ENCODE results near the gene TCF7L1. TPM values are rescaled to one million over a fixed set of nuclear protein-coding genes. Genes with fewer than 3 reads are reported as not detected.

Gene TCF7L1
- total RNA-seq, 1 experiment from 2014 or later = 1.1 TPM

- no peaks in the 10 kb centered on the region for H3K27me3 Mint-ChIP-seq (ENCODE audit: insufficient read depth, unreplicated experiment)
- no peak overlapping the region for H3K27ac Mint-ChIP-seq (ENCODE audit: low read depth, unreplicated experiment)
- DNase-seq (ENCODE audit: unreplicated experiment) = no peak
- ChIA-PET POLR2A (no interaction called here), CTCF (interaction anchor here (0.7 kb wide), 2 partner anchors 15 to 17 kb away, joined by 3 to 5 read pairs; no protein-coding TSS in a partner anchor)
- no peak for TF ChIP-seq CTCF (IDR thresholded peaks at IDR 0.05; ENCODE audit: unreplicated experiment)
- no peaks in the 10 kb centered on the region for H3K4me1 Mint-ChIP-seq (ENCODE audit: insufficient read depth, unreplicated experiment)
- no peak overlapping the region for H3K4me3 Mint-ChIP-seq (ENCODE audit: unreplicated experiment)
- no TSS peak for BruUV-seq (replicated peaks)
- H3K36me3 Mint-ChIP-seq (ENCODE audit: insufficient read depth, unreplicated experiment) = no peaks in the 10 kb centered on the region
- intact Hi-C loops (cut with micrococcal nuclease) = no loop called here
- no peaks in the 10 kb centered on the region for H3K9me3 Mint-ChIP-seq (ENCODE audit: unreplicated experiment)
Observed at GRCh38 chr2:85183076-85183475, 49.9 kb downstream of the TCF7L1 start.

- CTCF ChIA-PET = no interaction called here
- no peak overlapping the region for H3K27ac Mint-ChIP-seq (ENCODE audit: low read depth, unreplicated experiment)
- H3K4me3 Mint-ChIP-seq (ENCODE audit: unreplicated experiment) = no peak overlapping the region
- H3K27me3 Mint-ChIP-seq (ENCODE audit: insufficient read depth, unreplicated experiment) = no peaks in the 10 kb centered on the region
- POLR2A ChIA-PET = no interaction called here
- BruUV-seq (replicated peaks) = no TSS peak
- H3K9me3 Mint-ChIP-seq (ENCODE audit: unreplicated experiment) = no peaks in the 10 kb centered on the region
- H3K36me3 Mint-ChIP-seq (ENCODE audit: insufficient read depth, unreplicated experiment) = no peaks in the 10 kb centered on the region
- intact Hi-C loops (cut with micrococcal nuclease) = no loop called here
- no peaks in the 10 kb centered on the region for H3K4me1 Mint-ChIP-seq (ENCODE audit: insufficient read depth, unreplicated experiment)
- DNase-seq (ENCODE audit: unreplicated experiment) = no peak
- TF ChIP-seq CTCF (IDR thresholded peaks at IDR 0.05; ENCODE audit: unreplicated experiment) = no peak
Observed at GRCh38 chr2:85183479-85183878, 50.3 kb downstream of the TCF7L1 start.

- CTCF ChIA-PET = no interaction called here
- H3K4me3 Mint-ChIP-seq (ENCODE audit: unreplicated experiment) = no peak overlapping the region
- TF ChIP-seq CTCF (IDR thresholded peaks at IDR 0.05; ENCODE audit: unreplicated experiment) = no peak
- POLR2A ChIA-PET = no interaction called here
- no peaks in the 10 kb centered on the region for H3K36me3 Mint-ChIP-seq (ENCODE audit: insufficient read depth, unreplicated experiment)
- H3K9me3 Mint-ChIP-seq (ENCODE audit: unreplicated experiment) = no peaks in the 10 kb centered on the region
- H3K4me1 Mint-ChIP-seq (ENCODE audit: insufficient read depth, unreplicated experiment) = no peaks in the 10 kb centered on the region
- no peak overlapping the region for H3K27ac Mint-ChIP-seq (ENCODE audit: low read depth, unreplicated experiment)
- intact Hi-C loops (cut with micrococcal nuclease) = no loop called here
- no peak for DNase-seq (ENCODE audit: unreplicated experiment)
- BruUV-seq (replicated peaks) = no TSS peak
- H3K27me3 Mint-ChIP-seq (ENCODE audit: insufficient read depth, unreplicated experiment) = no peaks in the 10 kb centered on the region
Observed at GRCh38 chr2:85184231-85184630, 51.0 kb downstream of the TCF7L1 start.

GRCh38 chr2:85184990-85185389 is 51.8 kb downstream of the TCF7L1 start:
- intact Hi-C loops (cut with micrococcal nuclease) = no loop called here
- Mint-ChIP-seq H3K27me3 (ENCODE audit: insufficient read depth, unreplicated experiment) (no peaks in the 10 kb centered on the region), H3K36me3 (ENCODE audit: insufficient read depth, unreplicated experiment) (no peaks in the 10 kb centered on the region), H3K27ac (ENCODE audit: low read depth, unreplicated experiment) (no peak overlapping the region), H3K4me3 (ENCODE audit: unreplicated experiment) (no peak overlapping the region), H3K4me1 (ENCODE audit: insufficient read depth, unreplicated experiment) (no peaks in the 10 kb centered on the region), H3K9me3 (ENCODE audit: unreplicated experiment) (no peaks in the 10 kb centered on the region)
- TF ChIP-seq CTCF (IDR thresholded peaks at IDR 0.05; ENCODE audit: unreplicated experiment) = no peak
- no peak for DNase-seq (ENCODE audit: unreplicated experiment)
- no TSS peak for BruUV-seq (replicated peaks)
- CTCF ChIA-PET = interaction anchor here (0.6 to 1.6 kb wide), 6 partner anchors 17 to 119 kb away, joined by 3 to 5 read pairs (median 4); no protein-coding TSS in a partner anchor
- POLR2A ChIA-PET = interaction anchor here (0.7 kb wide), 1 partner anchor 103 kb away, joined by 4 read pairs; no protein-coding TSS in a partner anchor
